ENCODE data around the gene LRTM2.

LRTM2 gene

GRCh38 chr12:1819571-1819970, 794 bp upstream of the LRTM2 start:
- Histone ChIP-seq H3K36me3 (ENCODE audit: low read depth) (no peaks in the 10 kb centered on the region), H3K9me3 (ENCODE audit: severe bottlenecking) (no peaks in the 10 kb centered on the region), H3K4me3 (ENCODE audit: severe bottlenecking) (no peak overlapping the region), H3K27ac (ENCODE audit: poor library complexity, severe bottlenecking) (no peak overlapping the region), H3K27me3 (ENCODE audit: insufficient read depth, poor library complexity, severe bottlenecking) (peaks cover 78% of the 10 kb centered on the region), H3K4me1 (ENCODE audit: insufficient read depth, poor library complexity, severe bottlenecking) (no peaks in the 10 kb centered on the region)
- TF ChIP-seq CTCF (IDR thresholded peaks at IDR 0.05; ENCODE audit: poor library complexity, severe bottlenecking) = no peak
- DNase-seq (ENCODE audit: low spot score) (no peak), ATAC-seq (ENCODE audit: low read depth) (no peak)

- TF ChIP-seq CTCF (IDR thresholded peaks at IDR 0.05; ENCODE audit: poor library complexity, severe bottlenecking) = no peak
- Histone ChIP-seq H3K4me1 (ENCODE audit: insufficient read depth, poor library complexity, severe bottlenecking) (no peaks in the 10 kb centered on the region), H3K27me3 (ENCODE audit: insufficient read depth, poor library complexity, severe bottlenecking) (peaks cover 71% of the 10 kb centered on the region), H3K9me3 (ENCODE audit: severe bottlenecking) (no peaks in the 10 kb centered on the region), H3K4me3 (ENCODE audit: severe bottlenecking) (no peak overlapping the region), H3K36me3 (ENCODE audit: low read depth) (no peaks in the 10 kb centered on the region), H3K27ac (ENCODE audit: poor library complexity, severe bottlenecking) (no peak overlapping the region)
- no peak for ATAC-seq (ENCODE audit: low read depth)
- no peak for DNase-seq (ENCODE audit: low spot score)
These were observed 529 bp downstream of the LRTM2 start for GRCh38 chr12:1820896-1821291.

- Histone ChIP-seq H3K4me1 (ENCODE audit: insufficient read depth, poor library complexity, severe bottlenecking) (no peaks in the 10 kb centered on the region), H3K27ac (ENCODE audit: poor library complexity, severe bottlenecking) (no peak overlapping the region), H3K27me3 (ENCODE audit: insufficient read depth, poor library complexity, severe bottlenecking) (peaks cover 62% of the 10 kb centered on the region), H3K4me3 (ENCODE audit: severe bottlenecking) (no peak overlapping the region), H3K9me3 (ENCODE audit: severe bottlenecking) (no peaks in the 10 kb centered on the region), H3K36me3 (ENCODE audit: low read depth) (no peaks in the 10 kb centered on the region)
- DNase-seq (ENCODE audit: low spot score) = no peak
- no peak for ATAC-seq (ENCODE audit: low read depth)
- TF ChIP-seq CTCF (IDR thresholded peaks at IDR 0.05; ENCODE audit: poor library complexity, severe bottlenecking) = no peak
These were observed 1.4 kb downstream of the LRTM2 start for GRCh38 chr12:1821805-1822204.

GRCh38 chr12:1822699-1823098, 2.3 kb downstream of the LRTM2 start:
- H3K4me1 ChIP-seq (ENCODE audit: insufficient read depth, poor library complexity, severe bottlenecking) = no peaks in the 10 kb centered on the region
- H3K9me3 ChIP-seq (ENCODE audit: severe bottlenecking) = no peaks in the 10 kb centered on the region
- no peak overlapping the region for H3K4me3 ChIP-seq (ENCODE audit: severe bottlenecking)
- H3K27me3 ChIP-seq (ENCODE audit: insufficient read depth, poor library complexity, severe bottlenecking) = peaks cover 62% of the 10 kb centered on the region
- no peak for TF ChIP-seq CTCF (IDR thresholded peaks at IDR 0.05; ENCODE audit: poor library complexity, severe bottlenecking)
- H3K27ac ChIP-seq (ENCODE audit: poor library complexity, severe bottlenecking) = no peak overlapping the region
- DNase-seq (ENCODE audit: low spot score) (no peak), ATAC-seq (ENCODE audit: low read depth) (no peak)
- H3K36me3 ChIP-seq (ENCODE audit: low read depth) = no peaks in the 10 kb centered on the region

GRCh38 chr12:1823237-1823636, 2.9 kb downstream of the LRTM2 start:
- ATAC-seq (ENCODE audit: low read depth) (no peak), DNase-seq (ENCODE audit: low spot score) (no peak)
- Histone ChIP-seq H3K27ac (ENCODE audit: poor library complexity, severe bottlenecking) (no peak overlapping the region), H3K9me3 (ENCODE audit: severe bottlenecking) (no peaks in the 10 kb centered on the region), H3K4me1 (ENCODE audit: insufficient read depth, poor library complexity, severe bottlenecking) (no peaks in the 10 kb centered on the region), H3K27me3 (ENCODE audit: insufficient read depth, poor library complexity, severe bottlenecking) (peaks cover 62% of the 10 kb centered on the region), H3K4me3 (ENCODE audit: severe bottlenecking) (no peak overlapping the region), H3K36me3 (ENCODE audit: low read depth) (no peaks in the 10 kb centered on the region)
- TF ChIP-seq CTCF (IDR thresholded peaks at IDR 0.05; ENCODE audit: poor library complexity, severe bottlenecking) = no peak

Measured in RWPE2 (cell line).